ENCODE data around the gene RPP25L. TPM values are rescaled to one million over a fixed set of nuclear protein-coding genes. Genes with fewer than 3 reads are reported as not detected.

Gene RPP25L
- total RNA-seq, 1 donor from 2014 or later, result 17.5 TPM

GRCh38 chr9:34587271-34587670, 24.6 kb downstream of the RPP25L start:
- H3K27me3 Mint-ChIP-seq, result peaks cover 77% of the 10 kb centered on the region
- H3K4me3 Mint-ChIP-seq, result no peak overlapping the region
- CTCF ChIA-PET, result interaction anchor here (1.0 to 1.2 kb wide), 2 partner anchors 17 to 208 kb away, joined by 3 to 4 read pairs; no protein-coding TSS in a partner anchor
- no peak for TF ChIP-seq CTCF (IDR thresholded peaks at IDR 0.05)
- no peak for DNase-seq
- peaks cover 36% of the 10 kb centered on the region for H3K4me1 Mint-ChIP-seq
- no peaks in the 10 kb centered on the region for H3K36me3 Mint-ChIP-seq (ENCODE audit: low read depth)
- no peaks in the 10 kb centered on the region for H3K9me3 Mint-ChIP-seq
- no peak for ATAC-seq (ENCODE audit: low read depth)
- POLR2A ChIA-PET, result no interaction called here
- H3K27ac Mint-ChIP-seq, result no peak overlapping the region
- intact Hi-C loops (cut with micrococcal nuclease), result no loop called here

DNA sequence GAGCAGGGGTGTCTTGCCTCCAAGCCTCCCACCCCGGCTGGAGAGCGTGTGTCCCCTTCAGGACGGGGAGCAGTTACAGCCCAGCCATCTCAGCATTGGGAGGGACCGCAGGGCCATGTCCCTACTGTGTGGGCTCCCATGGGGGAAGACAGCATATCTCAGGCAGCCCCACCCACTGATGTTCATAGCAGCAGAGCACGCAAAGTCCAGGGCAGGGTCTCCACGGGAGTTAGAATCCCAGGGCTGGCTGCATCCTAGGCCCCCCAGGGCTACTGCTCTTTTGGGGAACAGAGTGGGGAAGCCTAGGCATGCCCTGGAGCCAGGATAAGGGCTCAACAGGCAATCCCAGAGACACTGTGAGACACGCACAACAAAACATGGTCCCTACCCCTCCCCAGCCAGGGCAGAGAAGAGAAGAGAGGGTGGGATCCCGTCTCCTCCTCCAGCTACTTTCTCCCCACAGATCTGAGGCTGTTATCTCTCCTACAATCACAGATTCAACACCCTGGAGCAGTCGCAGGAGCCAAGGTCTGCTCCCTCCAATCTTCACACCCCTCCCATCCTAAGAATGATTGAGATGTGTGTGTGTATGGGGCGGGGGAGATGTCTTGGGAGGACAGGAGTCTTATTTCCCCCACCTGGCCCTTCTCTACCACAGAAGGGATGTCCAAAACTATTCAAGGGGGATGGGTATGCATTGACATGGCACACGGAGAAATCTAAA, 25.8 kb downstream of the RPP25L start:
- ATAC-seq (ENCODE audit: low read depth), result no peak
- no peak for TF ChIP-seq CTCF (IDR thresholded peaks at IDR 0.05)
- intact Hi-C loops (cut with micrococcal nuclease), result no loop called here
- Mint-ChIP-seq H3K4me1 (peaks cover 27% of the 10 kb centered on the region), H3K36me3 (ENCODE audit: low read depth) (no peaks in the 10 kb centered on the region), H3K9me3 (no peaks in the 10 kb centered on the region), H3K27ac (no peak overlapping the region), H3K27me3 (peaks cover 74% of the 10 kb centered on the region), H3K4me3 (no peak overlapping the region)
- ChIA-PET CTCF (no interaction called here), POLR2A (no interaction called here)
- DNase-seq, result no peak

- no peak for TF ChIP-seq CTCF (IDR thresholded peaks at IDR 0.05)
- Mint-ChIP-seq H3K4me1 (peaks cover 15% of the 10 kb centered on the region), H3K9me3 (no peaks in the 10 kb centered on the region), H3K27me3 (peaks cover 74% of the 10 kb centered on the region), H3K4me3 (no peak overlapping the region), H3K27ac (no peak overlapping the region), H3K36me3 (ENCODE audit: low read depth) (no peaks in the 10 kb centered on the region)
- no peak for ATAC-seq (ENCODE audit: low read depth)
- DNase-seq, result no peak
- intact Hi-C loops (cut with micrococcal nuclease), result no loop called here
- ChIA-PET CTCF (no interaction called here), POLR2A (no interaction called here)
Observed at GRCh38 chr9:34584970-34585369, 26.9 kb downstream of the RPP25L start.

- DNase-seq (no peak), ATAC-seq (ENCODE audit: low read depth) (no peak)
- H3K4me1 Mint-ChIP-seq, result peaks cover 10% of the 10 kb centered on the region
- TF ChIP-seq CTCF (IDR thresholded peaks at IDR 0.05), result no peak
- no peak overlapping the region for H3K27ac Mint-ChIP-seq
- ChIA-PET CTCF (interaction anchor here (1.6 kb wide), 1 partner anchor 35 kb away, joined by 5 read pairs; no protein-coding TSS in a partner anchor), POLR2A (no interaction called here)
- H3K9me3 Mint-ChIP-seq, result no peaks in the 10 kb centered on the region
- H3K36me3 Mint-ChIP-seq (ENCODE audit: low read depth), result no peaks in the 10 kb centered on the region
- H3K4me3 Mint-ChIP-seq, result no peak overlapping the region
- peaks cover 74% of the 10 kb centered on the region for H3K27me3 Mint-ChIP-seq
- intact Hi-C loops (cut with micrococcal nuclease), result no loop called here
Observed at GRCh38 chr9:34582787-34583186, 29.1 kb downstream of the RPP25L start.

- no peak for ATAC-seq (ENCODE audit: low read depth)
- H3K27me3 Mint-ChIP-seq, result peaks cover 68% of the 10 kb centered on the region
- H3K9me3 Mint-ChIP-seq, result no peaks in the 10 kb centered on the region
- ChIA-PET CTCF (no interaction called here), POLR2A (no interaction called here)
- peaks cover 17% of the 10 kb centered on the region for H3K4me1 Mint-ChIP-seq
- TF ChIP-seq CTCF (IDR thresholded peaks at IDR 0.05), result no peak
- no peaks in the 10 kb centered on the region for H3K36me3 Mint-ChIP-seq (ENCODE audit: low read depth)
- no peak overlapping the region for H3K27ac Mint-ChIP-seq
- DNase-seq, result no peak
- H3K4me3 Mint-ChIP-seq, result no peak overlapping the region
- intact Hi-C loops (cut with micrococcal nuclease), result no loop called here
Observed at GRCh38 chr9:34581318-34581717, 30.6 kb downstream of the RPP25L start.
